HG02763 (cell line): Measurements from ENCODE around the gene CHP2.

Experiments
- ATAC-seq: cut with Tn5 transposase; IDR thresholded peaks from one replicate; pipeline ENCODE4 v1.9.1; 2021; ENCODE audit warnings: mild to moderate bottlenecking, moderate library complexity; ENCODE audit not compliant: unreplicated experiment

The CHP2 gene

GRCh38 chr16:23803591-23804123, 48.8 kb downstream of the CHP2 start:
- peak; percentile 75 for ATAC-seq

GRCh38 chr16:23807028-23807427, 52.2 kb downstream of the CHP2 start:
- ATAC-seq: no peak
